SK-N-SH (cell line): ENCODE results near the gene HOMER3. TPM values are rescaled to one million over a fixed set of nuclear protein-coding genes. Genes with fewer than 3 reads are reported as not detected.

Experiments used
- CTCF ChIA-PET: fragments of 300-600, 350-600 bp; formaldehyde crosslinking; extraction: SDS; loops from one replicate; lab custom pipeline; 2021; lab: Yijun Ruan, JAX
- POLR2A ChIA-PET: fragments of 350-600 bp; sonication (Branson Sonifier 250); formaldehyde crosslinking; extraction: SDS; loops from one replicate; lab custom pipeline; 2020; ENCODE audit warnings: antibody characterized with exemption, inconsistent platforms; lab: Yijun Ruan, JAX
- DNase-seq: peaks from one replicate; pipeline ENCODE4 v3.0.0; 2012
- H2AFZ ChIP-seq: fragments of 200-600 bp; sonication (generic); 2 replicates; pipeline ENCODE4 v1.8.1; 2016; ENCODE audit warnings: antibody characterized with exemption, mild to moderate bottlenecking, low read depth
- H3F3A ChIP-seq: fragments of 200-600 bp; sonication (generic); replicated peaks from 2 replicates; pipeline ENCODE3; 2016; ENCODE audit warnings: antibody characterized with exemption, mild to moderate bottlenecking; ENCODE audit not compliant: insufficient read depth
- H3K27ac ChIP-seq, 2 experiments: fragments of 200-500 bp in 1 of 2; fragments of 200-600 bp in 1 of 2; sonication (Bioruptor generic) in 1 of 2; sonication (generic), shearing (Covaris generic) in 1 of 2; 2 replicates each; pipeline versions ENCODE4 v1.5.1 to v1.6.1; 2014 to 2016; ENCODE audit warnings: low read depth in 2 of 2, inconsistent platforms in 1 of 2, low read length in 1 of 2, mild to moderate bottlenecking in 1 of 2, mixed read lengths in 1 of 2
- H3K27me3 ChIP-seq: fragments of 200-600 bp; sonication (generic), shearing (Covaris generic); 2 replicates; pipeline ENCODE4 v1.6.1; 2016; ENCODE audit warnings: mixed run types; ENCODE audit not compliant: insufficient read depth
- H3K36me3 ChIP-seq, 2 experiments: fragments of 200-500 bp in 1 of 2; fragments of 200-600 bp in 1 of 2; sonication (Bioruptor generic) in 1 of 2; sonication (generic) in 1 of 2; replicated peaks in 1 of 2; 2 replicates each; pipeline versions ENCODE3 to v1.5.1; 2014 to 2016; ENCODE audit warnings: low read length in 1 of 2, mild to moderate bottlenecking in 1 of 2; ENCODE audit not compliant: insufficient read depth in 2 of 2, control insufficient read depth in 1 of 2
- H3K4me1 ChIP-seq, 2 experiments: fragments of 200-500 bp in 1 of 2; fragments of 200-600 bp in 1 of 2; sonication (Bioruptor generic) in 1 of 2; sonication (generic), shearing (Covaris generic) in 1 of 2; 2 replicates each; pipeline versions ENCODE4 v1.5.1 to v1.6.1; 2014 to 2016; ENCODE audit warnings: low read depth in 1 of 2, low read length in 1 of 2, mixed run types in 1 of 2; ENCODE audit not compliant: insufficient read depth in 2 of 2, control insufficient read depth in 1 of 2
- H3K4me2 ChIP-seq: fragments of 200-600 bp; sonication (generic), shearing (Covaris generic); 2 replicates; pipeline ENCODE4 v1.6.1; 2017; ENCODE audit warnings: mixed run types
- H3K4me3 ChIP-seq, 2 experiments: fragments of 200-500 bp in 1 of 2; fragments of 200-600 bp in 1 of 2; sonication (Bioruptor generic) in 1 of 2; sonication (generic), shearing (Covaris generic) in 1 of 2; 2 replicates each; pipeline versions ENCODE4 v1.5.1 to v1.8.1; 2014 to 2016; ENCODE audit warnings: low read depth in 2 of 2, inconsistent platforms in 1 of 2, low read length in 1 of 2, mild to moderate bottlenecking in 1 of 2, mixed read lengths in 1 of 2, moderate library complexity in 1 of 2
- H3K79me2 ChIP-seq: fragments of 200-600 bp; sonication (generic); 2 replicates; pipeline ENCODE4 v1.8.1; 2017; ENCODE audit warnings: mild to moderate bottlenecking; ENCODE audit not compliant: insufficient read depth
- H3K9ac ChIP-seq: fragments of 200-600 bp; sonication (generic); 2 replicates; pipeline ENCODE4 v1.6.1; 2017; ENCODE audit warnings: mixed run types
- H3K9me2 ChIP-seq: fragments of 200-600 bp; sonication (generic); 2 replicates; pipeline ENCODE4 v1.6.1; 2017; ENCODE audit warnings: mixed run types
- H3K9me3 ChIP-seq: fragments of 200-600 bp; sonication (generic); 2 replicates; pipeline ENCODE4 v1.6.1; 2017; ENCODE audit warnings: mixed run types, mild to moderate bottlenecking, moderate library complexity
- H4K20me1 ChIP-seq: fragments of 200-600 bp; sonication (generic); 2 replicates; pipeline ENCODE4 v1.6.1; 2017; ENCODE audit warnings: mild to moderate bottlenecking, mixed run types; ENCODE audit not compliant: insufficient read depth
- CHD2 ChIP-seq: fragments of 150-350 bp; IDR thresholded peaks from 2 replicates; pipeline ENCODE4 v1.6.1; 2018; ENCODE audit warnings: low read length; ENCODE audit not compliant: partially characterized antibody
- FOSL2 ChIP-seq: IDR thresholded peaks from 2 replicates; pipeline ENCODE4 v1.4.0; 2012; ENCODE audit warnings: low read depth, mild to moderate bottlenecking, moderate library complexity, borderline replicate concordance
- FOXJ3 ChIP-seq: sonication (generic); formaldehyde crosslinking; IDR thresholded peaks from 2 replicates; pipeline ENCODE4 v1.5.1; 2020; ENCODE audit warnings: mild to moderate bottlenecking, missing genetic modification reagents
- FOXM1 ChIP-seq: IDR thresholded peaks from 2 replicates; pipeline ENCODE4 v1.4.0; 2012; ENCODE audit warnings: low read depth, mild to moderate bottlenecking
- MEF2A ChIP-seq: IDR thresholded peaks from 2 replicates; pipeline ENCODE4 v1.4.0; 2012; ENCODE audit warnings: low read depth, borderline replicate concordance
- MXI1 ChIP-seq: IDR thresholded peaks from 2 replicates; pipeline ENCODE4 v1.6.1; 2012; ENCODE audit warnings: mild to moderate bottlenecking, low read depth, low read length, improper control_type of control experiment
- NFIC ChIP-seq: IDR thresholded peaks from 2 replicates; pipeline ENCODE4 v1.4.0; 2012; ENCODE audit warnings: borderline replicate concordance
- NRF1 ChIP-seq: IDR thresholded peaks from 2 replicates; pipeline ENCODE4 v1.6.1; 2012; ENCODE audit warnings: low read depth, mild to moderate bottlenecking, low read length
- SMC3 ChIP-seq: IDR thresholded peaks from 2 replicates; pipeline ENCODE4 v1.6.1; 2012; ENCODE audit warnings: low read depth, low read length, improper control_type of control experiment
- YY1 ChIP-seq: IDR thresholded peaks from 2 replicates; pipeline ENCODE4 v1.4.0; 2012; ENCODE audit warnings: low read depth, mild to moderate bottlenecking
- WGBS: methylation state at CpG from one replicate; pipeline ENCODE4 v1.1.6; 2017; ENCODE audit warnings: low lambda C conversion rate; 5-methylcytosine and 5-hydroxymethylcytosine counted together
- polyA plus RNA-seq, 3 experiments: library from polyadenylated mRNA; depleted of rRNA; stranded (reverse); fragments of >200 nt; gene quantifications; 2 replicates each; pipeline ENCODE4 v1.2.3, GENCODE V29; 2012
- TF ChIP-seq, protein P1 (sequence below): IDR thresholded peaks from 2 replicates; pipeline ENCODE4 v1.4.0; 2012; ENCODE audit warnings: low read depth
- TF ChIP-seq, protein P2 (sequence below): fragments of 150-350 bp; IDR thresholded peaks from 2 replicates; pipeline ENCODE4 v1.6.1; 2017; ENCODE audit warnings: antibody characterized with exemption, low read length, low read depth, borderline replicate concordance
- TF ChIP-seq, protein P3 (sequence below): IDR thresholded peaks from 2 replicates; pipeline ENCODE4; 2012
- TF ChIP-seq, protein P4 (sequence below): IDR thresholded peaks from 2 replicates; pipeline ENCODE4 v1.4.0; 2012; ENCODE audit warnings: low read depth, borderline replicate concordance

Gene HOMER3
- polyA plus RNA-seq, 1 of the 3 experiments (the other 2 are of a cell fraction): 83.0 TPM

DNA sequence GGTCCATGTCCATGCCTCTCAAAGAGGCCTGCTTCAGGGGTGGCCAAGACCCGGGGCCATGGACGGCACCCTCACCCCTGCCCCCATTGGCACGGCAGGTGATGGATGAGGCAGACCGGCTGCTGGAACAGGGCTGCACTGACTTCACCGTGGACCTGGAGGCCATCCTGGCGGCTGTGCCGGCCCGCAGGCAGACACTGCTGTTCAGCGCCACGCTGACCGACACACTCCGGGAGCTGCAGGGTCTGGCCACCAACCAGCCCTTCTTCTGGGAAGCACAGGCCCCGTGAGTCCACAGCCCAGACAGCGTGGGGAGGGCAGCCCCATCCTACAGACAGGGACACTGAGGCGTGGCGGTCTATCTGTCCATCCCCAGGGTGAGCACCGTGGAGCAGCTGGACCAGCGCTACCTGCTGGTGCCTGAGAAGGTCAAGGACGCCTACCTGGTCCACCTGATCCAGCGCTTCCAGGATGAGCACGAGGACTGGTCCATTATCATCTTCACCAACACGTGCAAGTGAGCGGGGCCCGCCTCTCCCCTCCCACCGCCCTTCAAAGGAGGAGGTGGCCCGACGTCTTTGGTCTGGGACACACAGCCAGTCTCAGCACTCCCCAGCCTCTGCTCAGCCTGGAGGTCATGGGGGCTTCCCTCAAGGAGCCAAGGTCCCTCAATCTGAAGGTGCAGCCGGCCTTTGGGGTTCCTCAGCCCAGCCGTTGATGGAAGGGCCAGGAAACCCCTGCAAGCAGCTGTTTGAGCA is 18.6 kb downstream of the HOMER3 start:
- DNase-seq: no peak
- Histone ChIP-seq H3K9me3 (no peaks in the 10 kb centered on the region), H2AFZ (no peak overlapping the region), H3K9me2 (no peaks in the 10 kb centered on the region), H3K27ac (no peak overlapping the region), H3K4me1 (peaks cover 3 to 12% of the 10 kb centered on the region in 2 experiments; a peak in 2 of 4 replicates), H3K27me3 (no peaks in the 10 kb centered on the region), H3K36me3 (peaks cover 11 to 33% of the 10 kb centered on the region in 2 experiments), H3K79me2 (peaks cover 45% of the 10 kb centered on the region), H3F3A (peaks cover 25% of the 10 kb centered on the region), H3K4me2 (no peak overlapping the region), H3K4me3 (no peak overlapping the region), H4K20me1 (peaks cover 11% of the 10 kb centered on the region; the same call in 1 of the 2 replicates), H3K9ac (no peak overlapping the region)
- CTCF ChIA-PET: interaction anchor here (0.9 to 7.2 kb wide), 3 partner anchors 27 to 472 kb away, joined by 3 to 76 read pairs (median 3); partner anchors contain the start of gene CERS1
- POLR2A ChIA-PET: no interaction called here
- TF ChIP-seq FOSL2: no peak
- TF ChIP-seq, protein P1, sequence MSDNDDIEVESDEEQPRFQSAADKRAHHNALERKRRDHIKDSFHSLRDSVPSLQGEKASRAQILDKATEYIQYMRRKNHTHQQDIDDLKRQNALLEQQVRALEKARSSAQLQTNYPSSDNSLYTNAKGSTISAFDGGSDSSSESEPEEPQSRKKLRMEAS: no peak
- no peak for TF ChIP-seq MEF2A
- TF ChIP-seq, protein P2, sequence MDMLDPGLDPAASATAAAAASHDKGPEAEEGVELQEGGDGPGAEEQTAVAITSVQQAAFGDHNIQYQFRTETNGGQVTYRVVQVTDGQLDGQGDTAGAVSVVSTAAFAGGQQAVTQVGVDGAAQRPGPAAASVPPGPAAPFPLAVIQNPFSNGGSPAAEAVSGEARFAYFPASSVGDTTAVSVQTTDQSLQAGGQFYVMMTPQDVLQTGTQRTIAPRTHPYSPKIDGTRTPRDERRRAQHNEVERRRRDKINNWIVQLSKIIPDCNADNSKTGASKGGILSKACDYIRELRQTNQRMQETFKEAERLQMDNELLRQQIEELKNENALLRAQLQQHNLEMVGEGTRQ: no peak
- no peak for TF ChIP-seq FOXJ3 (CRISPR knock-in tag)
- TF ChIP-seq CHD2: no peak
- TF ChIP-seq YY1: no peak
- TF ChIP-seq MXI1: no peak
- TF ChIP-seq FOXM1: no peak
- WGBS: 97% methylated on average over 10 of the region's 29 CpGs

DNA sequence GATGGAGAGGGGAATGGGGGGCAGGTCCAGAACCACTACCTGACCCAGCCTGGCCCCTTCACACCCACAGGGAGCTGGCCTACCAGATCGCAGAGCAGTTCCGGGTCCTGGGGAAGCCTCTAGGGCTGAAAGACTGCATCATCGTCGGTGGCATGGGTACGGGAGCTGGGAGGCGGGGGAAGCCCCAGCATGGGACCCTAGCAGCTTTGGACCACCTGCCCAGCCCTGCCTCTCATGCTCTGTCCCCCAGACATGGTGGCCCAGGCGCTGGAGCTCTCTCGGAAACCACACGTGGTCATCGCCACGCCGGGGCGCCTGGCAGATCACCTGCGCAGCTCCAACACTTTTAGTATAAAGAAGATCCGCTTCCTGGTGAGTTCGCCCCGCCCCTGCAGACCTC is 19.4 kb downstream of the HOMER3 start:
- 100% methylated on average over 4 of the region's 17 CpGs for WGBS

More for the DNA sequence above, 19.4 kb downstream of the HOMER3 start:
- no peak overlapping the region for H3K9ac ChIP-seq
- peaks cover 53% of the 10 kb centered on the region for H3K79me2 ChIP-seq
- TF ChIP-seq, protein P3, sequence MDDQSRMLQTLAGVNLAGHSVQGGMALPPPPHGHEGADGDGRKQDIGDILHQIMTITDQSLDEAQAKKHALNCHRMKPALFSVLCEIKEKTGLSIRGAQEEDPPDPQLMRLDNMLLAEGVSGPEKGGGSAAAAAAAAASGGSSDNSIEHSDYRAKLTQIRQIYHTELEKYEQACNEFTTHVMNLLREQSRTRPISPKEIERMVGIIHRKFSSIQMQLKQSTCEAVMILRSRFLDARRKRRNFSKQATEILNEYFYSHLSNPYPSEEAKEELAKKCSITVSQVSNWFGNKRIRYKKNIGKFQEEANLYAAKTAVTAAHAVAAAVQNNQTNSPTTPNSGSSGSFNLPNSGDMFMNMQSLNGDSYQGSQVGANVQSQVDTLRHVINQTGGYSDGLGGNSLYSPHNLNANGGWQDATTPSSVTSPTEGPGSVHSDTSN: no peak
- TF ChIP-seq NRF1 (no peak), NFIC (no peak), SMC3 (no peak), MXI1 (no peak), MEF2A (no peak)
- TF ChIP-seq, protein P4, sequence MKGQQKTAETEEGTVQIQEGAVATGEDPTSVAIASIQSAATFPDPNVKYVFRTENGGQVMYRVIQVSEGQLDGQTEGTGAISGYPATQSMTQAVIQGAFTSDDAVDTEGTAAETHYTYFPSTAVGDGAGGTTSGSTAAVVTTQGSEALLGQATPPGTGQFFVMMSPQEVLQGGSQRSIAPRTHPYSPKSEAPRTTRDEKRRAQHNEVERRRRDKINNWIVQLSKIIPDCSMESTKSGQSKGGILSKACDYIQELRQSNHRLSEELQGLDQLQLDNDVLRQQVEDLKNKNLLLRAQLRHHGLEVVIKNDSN: no peak
- ChIA-PET CTCF (interaction anchor here (7.2 kb wide), 1 partner anchor 26 kb away, joined by 76 read pairs; the partner anchor contains the start of gene CERS1), POLR2A (no interaction called here)
- H3K9me3 ChIP-seq: no peaks in the 10 kb centered on the region
- H3K4me1 ChIP-seq: peaks cover 5 to 12% of the 10 kb centered on the region in 2 experiments; a peak in 2 of 4 replicates
- H3K36me3 ChIP-seq: peaks cover 14 to 31% of the 10 kb centered on the region in 2 experiments
- peaks cover 19% of the 10 kb centered on the region for H3F3A ChIP-seq
- no peaks in the 10 kb centered on the region for H3K27me3 ChIP-seq
- H2AFZ ChIP-seq: no peak overlapping the region
- H3K4me2 ChIP-seq: no peak overlapping the region
- no peak for DNase-seq
- no peaks in the 10 kb centered on the region for H3K9me2 ChIP-seq
- peaks cover 16% of the 10 kb centered on the region; the same call in 1 of the 2 replicates for H4K20me1 ChIP-seq
- H3K27ac ChIP-seq: no peak overlapping the region
- no peak overlapping the region for H3K4me3 ChIP-seq
